GM21423 (cell line): ENCODE results near the gene TRIM40.

Experiments used
- ATAC-seq: cut with Tn5 transposase; IDR thresholded peaks from one replicate; pipeline ENCODE4 v1.9.1; 2021; ENCODE audit warnings: mild to moderate bottlenecking, moderate library complexity; ENCODE audit not compliant: unreplicated experiment

Gene TRIM40

DNA sequence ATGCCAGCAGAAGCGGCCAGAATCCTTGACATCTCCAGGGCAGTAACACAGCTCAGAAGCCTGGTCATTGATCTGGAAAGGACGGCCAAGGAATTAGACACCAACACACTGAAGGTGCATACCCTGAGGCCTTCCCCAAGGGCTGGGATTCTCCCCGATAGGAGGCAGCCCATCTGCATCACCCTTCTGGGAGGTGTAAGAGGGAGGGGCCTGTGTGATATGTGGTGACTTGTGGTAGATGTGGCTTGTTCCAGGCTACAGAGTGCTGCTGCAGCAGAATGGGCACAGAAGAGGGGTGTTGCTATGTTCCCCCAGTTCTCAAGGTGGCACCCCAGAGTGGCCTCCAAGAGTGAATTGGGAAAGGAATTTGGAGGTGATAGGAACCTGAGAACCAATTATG is 11.2 kb downstream of the TRIM40 start:
- ATAC-seq, result no peak

DNA sequence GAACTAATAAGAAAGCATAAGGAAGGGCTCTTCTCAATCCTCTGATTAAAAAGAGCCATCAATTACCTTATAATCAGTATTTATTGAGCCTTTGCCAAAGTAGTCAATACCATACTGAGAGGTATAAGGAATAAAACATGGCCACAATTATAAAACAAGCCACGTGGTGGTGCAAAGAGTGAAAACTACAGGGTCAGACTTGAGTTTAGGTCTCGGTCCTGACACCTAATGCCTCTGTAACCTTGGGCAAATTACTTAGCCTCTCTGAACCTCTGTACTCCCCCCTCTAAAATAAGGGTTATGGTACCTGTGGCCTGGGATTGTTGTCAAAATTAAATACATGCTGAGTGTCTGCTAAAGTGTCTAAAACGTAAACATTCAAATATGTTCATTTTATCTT is 13.3 kb downstream of the TRIM40 start:
- ATAC-seq, result no peak

DNA sequence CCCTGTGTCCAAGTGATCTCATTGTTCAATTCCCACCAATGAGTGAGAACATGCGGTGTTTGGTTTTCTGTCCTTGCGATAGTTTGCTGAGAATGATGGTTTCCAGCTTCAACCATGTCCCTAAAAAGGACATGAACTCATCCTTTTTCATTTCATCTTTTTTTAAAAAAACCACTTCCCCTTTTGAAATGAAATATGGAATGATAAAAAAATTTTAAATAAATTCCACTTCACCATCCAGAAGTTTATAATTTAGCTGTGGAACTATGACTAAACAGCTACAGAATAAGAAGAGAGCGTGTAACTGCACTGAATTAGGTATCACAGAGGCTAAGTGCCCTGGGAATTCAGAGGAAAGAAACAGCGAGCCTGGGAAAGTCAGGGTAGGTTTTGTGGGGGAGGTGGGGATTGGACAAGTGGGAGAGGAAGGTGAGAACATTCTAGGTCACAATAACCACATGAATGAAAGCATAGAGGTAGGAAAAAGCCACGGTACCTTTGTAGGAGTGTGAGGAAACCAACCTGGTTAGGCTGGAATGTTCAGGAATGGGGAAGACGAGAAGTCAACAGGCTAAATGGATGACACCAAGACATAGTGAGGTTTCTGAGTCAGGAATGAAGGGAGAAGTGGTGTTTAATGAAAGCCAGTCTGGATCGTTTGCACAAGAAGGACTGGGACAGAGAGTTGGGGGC is 14.1 kb downstream of the TRIM40 start:
- no peak for ATAC-seq

DNA sequence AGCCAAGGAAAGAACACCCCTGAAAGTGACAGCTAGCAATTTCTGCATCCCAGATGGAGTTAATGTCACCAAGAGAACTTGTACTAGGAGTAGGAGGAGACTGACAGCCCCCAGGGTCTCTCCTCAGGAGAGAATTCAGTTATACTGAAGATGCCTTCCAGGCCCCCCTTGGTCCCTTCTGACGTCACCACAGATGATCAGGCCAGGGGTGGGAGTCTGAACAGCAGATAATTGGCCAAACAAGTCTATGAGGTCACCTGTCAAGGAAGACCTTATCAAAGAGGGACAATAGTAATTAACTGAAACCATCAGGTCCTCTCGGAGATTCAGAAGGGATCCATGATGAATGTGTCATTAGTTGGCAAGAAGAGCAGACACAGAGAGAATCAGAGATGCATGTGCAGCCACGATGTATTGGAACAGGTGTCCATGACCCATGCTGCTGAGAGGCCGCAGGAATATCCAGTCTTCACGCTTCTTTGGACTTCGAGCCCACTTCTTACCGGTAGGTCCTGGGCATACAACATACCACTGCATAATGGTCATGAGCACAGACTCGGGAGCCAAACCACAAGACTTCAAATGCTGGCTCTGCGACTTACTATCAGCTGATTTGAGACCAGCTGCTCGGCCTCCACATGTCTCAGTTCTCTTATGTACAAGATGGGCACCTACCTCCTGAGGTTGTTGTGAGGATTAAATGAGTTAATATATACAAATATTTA is 14.9 kb downstream of the TRIM40 start:
- ATAC-seq, result no peak

DNA sequence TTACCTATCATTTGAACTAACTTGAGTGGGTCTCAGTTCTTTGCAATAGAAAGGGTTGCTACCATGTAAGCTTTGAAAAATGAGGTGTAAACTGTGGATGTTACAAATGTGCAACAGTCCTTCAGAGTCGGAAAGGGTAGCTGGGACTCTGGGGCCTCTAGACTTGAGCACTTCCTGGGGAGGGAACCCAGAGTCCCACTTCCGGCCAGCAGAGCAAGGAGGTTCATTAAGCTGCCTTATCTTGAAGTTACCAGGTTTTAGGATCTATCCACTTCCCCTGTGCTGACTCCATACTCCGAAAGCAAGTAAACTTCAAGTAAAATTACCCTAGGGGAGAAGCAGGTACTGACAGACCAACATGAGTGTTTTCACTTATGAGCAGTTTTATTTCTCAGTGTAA is 15.6 kb downstream of the TRIM40 start:
- no peak for ATAC-seq

DNA sequence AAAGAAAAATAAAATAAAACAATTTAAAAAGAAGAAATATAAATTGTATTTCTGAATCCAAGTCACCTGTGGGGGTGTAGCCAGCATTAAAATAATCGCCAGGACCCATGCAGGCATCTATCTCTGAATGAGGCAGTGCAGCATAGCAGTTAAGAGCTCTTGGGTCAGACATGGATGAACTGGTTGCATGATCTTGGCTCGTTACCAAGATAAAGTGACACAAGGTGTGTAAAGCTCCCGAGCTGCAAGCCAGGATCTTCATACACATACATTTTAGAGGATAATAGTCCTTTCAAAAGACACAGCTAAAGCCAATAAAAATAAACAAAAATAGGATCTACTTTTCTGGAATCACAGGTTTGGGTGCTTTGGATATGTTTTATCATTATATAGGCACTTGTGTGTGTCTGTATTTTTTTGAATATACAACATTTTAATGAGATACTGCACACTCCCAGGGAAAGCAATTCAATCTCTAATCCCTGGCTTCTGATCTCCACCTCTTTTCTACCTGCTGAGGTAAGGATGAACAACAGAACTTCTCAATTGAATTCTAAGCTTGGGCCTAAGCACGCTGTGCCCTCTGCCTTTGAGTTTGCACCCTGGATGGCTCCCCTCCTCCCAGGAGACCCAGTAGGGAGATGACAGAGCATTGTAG is 16.2 kb downstream of the TRIM40 start:
- ATAC-seq, result no peak

DNA sequence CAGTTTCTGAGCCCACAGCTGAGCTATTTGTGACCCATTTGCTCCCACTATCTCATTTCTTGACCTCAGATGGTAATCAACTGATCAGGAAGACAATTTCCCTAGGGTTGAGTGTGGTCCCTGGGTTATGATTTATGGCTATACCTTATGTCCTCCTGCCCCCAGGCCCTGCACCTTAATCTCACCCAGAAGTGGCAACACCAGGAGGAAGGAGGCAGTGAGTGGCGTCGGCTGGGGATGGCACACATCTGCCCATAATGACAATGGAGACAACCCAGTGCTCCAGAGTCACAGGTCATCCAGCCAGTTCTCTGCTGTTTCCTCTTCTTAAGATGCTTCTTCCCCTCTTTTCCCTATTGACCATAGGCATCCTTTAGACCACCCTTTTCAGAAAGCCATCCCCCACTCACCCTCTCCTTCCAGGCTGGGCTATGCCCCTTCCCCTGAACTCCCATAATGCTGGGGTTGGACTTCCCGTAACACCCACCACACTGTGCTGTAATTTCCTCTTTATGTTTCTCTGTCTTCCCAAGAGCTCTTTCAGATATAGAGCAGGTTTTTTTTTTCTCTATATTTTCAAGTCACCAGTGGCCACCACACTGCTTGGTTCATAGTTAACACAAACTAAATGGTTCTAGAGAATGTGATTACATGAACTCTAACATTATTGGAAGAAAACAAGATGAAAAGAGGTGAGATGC is 17.1 kb downstream of the TRIM40 start:
- no peak for ATAC-seq

DNA sequence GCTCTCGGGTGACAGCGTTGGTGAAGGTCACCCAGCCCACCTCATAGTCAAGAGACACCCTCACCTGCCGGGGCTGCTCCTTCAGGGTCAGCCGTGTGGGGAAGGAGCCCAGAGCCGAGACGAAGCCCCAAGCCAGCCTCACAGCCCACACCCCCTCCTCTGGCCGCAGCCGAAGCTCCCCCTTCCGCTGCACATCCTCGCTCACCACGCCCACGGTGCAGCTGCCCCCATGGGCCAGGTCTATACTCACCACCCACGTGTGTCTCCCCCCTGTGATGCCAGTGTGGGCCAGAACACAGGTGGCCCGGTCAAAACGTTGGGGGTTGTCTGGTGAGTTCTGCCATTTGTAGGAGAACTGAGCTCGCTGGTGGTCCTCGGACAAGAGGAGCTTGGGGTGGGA is 18.1 kb downstream of the TRIM40 start:
- ATAC-seq, result no peak

DNA sequence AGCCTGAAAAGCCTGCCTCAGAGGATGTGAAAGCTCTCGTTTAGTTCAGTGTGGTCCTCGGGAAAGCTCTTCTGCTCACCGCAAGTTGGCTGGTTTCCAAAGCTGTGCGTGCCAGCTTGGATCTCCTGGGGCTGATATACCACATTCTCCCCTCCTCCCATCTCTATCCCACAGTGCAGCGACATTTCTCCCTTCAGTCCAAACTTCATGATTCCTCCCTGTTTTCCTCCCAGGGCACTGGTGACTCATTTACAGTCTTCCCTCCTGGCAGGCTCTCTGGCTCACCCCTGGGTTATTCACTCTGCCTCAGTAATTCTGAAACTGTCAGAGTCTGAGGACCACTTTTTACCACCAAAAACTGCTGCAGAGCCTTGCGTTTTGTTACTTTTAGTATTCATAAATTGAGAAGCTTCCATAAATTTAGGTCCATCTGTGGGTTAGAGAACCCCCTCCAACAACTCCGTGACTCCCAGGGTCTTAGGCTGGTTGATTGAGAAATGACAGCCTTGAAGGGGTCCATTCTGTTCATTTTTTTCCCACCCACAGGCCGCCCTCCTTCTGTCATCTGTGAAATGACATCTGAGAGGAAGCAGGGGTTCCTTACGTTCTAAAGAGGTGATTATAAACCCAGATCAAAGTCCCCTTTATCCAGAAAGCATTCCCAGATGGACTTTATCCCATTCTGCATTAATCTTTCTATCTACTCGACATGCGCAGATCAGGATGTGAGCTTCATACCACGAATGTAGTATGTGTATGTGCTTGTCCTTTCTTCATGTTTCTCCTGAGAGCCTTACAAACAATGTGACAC is 19.0 kb downstream of the TRIM40 start:
- ATAC-seq, result no peak

DNA sequence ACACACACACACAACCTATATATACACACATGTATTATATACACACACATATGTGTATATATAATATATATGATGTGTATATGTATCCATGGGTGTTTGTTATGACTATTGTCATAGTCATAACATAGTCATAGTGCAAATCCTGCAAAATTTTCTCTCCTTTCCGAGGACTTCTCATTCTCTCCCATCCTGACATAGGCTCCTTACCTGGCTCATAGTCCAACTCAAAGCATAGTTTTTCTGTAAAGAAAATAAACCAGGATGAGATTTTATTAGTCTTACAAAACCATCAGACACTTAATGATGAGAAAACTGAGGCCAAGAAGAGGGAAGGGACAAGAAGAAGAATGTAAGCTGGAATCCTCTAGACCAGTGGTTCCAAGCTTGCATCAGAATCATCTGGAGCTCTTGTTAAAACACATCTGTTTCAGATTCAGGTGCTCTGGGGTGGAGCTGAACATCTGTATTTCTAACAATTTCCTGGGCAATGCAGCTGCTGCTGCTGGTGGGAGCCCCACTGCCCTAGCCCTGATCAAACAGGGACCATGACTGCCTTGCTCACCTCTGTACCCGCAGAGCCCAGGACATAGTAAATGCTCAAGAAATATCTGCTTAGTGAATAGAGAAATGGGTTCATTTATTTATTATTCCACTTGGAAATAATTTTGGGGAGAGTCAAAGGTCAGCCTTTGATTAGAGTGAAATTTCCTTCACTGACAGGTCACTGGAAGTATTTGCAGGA is 19.8 kb downstream of the TRIM40 start:
- ATAC-seq, result no peak

DNA sequence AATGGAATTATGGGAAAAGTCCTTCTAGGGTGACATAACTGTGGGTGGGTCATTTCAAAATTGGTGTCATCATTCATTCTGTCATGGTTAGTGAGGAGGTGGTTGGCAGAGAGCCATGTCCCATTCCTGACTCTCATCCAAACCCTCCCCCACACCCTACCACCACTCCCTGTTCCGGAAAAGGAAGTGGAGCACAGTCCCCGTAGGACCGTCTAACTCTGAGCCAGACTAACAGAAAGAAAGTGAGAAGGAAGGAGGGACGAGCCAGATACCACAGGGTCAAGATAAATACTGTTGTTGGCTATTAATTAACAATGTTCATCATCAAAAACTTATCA is 20.3 kb downstream of the TRIM40 start:
- ATAC-seq, result no peak

DNA sequence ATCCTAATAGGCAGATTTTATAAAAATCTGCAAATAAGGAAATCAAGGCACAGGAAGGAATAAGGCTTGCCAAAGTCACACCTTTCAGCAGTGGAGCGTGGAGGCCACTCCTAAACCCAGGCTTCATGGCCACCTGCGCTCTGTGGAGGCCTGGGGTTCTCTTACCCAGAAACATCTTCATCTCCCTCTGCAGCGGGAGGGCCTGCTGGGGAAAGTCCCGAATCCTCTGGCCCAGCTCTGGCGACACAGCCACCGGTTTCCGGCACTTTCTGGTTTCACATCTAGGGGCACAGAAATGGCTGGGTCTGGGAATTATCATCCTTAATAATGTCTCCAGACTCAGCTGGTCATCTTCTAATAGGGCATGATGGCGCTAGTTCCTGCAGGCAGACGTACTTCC is 20.8 kb downstream of the TRIM40 start:
- no peak for ATAC-seq

DNA sequence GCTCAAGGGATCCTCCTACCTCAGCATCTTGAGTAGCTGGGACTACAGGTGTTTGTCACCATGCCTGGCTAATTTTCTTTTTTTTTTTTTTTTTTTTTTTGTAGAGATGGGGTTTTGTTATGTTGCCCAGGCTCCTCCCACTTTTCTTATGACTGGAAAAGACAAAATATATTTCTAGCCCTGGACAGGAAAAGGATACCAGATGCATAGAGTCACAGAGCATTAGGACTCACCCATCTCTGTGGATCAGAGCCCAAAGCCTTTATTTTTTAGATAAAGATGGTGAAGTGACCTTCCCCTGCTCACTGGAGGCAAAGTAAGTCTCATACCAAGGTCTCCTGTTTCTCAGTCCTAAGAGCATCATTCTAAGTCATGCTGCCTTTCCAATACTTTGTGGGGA is 21.6 kb downstream of the TRIM40 start:
- no peak for ATAC-seq

DNA sequence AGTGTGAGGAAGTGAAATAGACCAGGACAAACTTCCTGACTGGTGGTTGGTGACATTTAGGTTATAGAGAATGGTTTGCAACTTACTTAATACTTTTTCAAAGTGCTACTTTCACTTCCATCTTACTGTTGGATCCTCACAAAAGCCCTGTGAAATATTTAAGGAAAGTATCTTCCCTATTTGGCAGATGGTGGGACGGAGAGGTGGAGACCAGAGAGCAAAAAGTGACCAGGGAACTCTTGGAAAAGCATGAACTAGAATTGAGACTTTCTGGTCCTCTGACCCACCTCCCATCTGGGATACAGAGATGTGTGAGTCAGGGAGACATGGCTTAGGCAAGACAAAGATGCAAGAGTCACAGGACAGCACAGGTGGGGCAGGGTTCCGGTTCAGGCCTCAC is 22.1 kb downstream of the TRIM40 start:
- no peak for ATAC-seq

DNA sequence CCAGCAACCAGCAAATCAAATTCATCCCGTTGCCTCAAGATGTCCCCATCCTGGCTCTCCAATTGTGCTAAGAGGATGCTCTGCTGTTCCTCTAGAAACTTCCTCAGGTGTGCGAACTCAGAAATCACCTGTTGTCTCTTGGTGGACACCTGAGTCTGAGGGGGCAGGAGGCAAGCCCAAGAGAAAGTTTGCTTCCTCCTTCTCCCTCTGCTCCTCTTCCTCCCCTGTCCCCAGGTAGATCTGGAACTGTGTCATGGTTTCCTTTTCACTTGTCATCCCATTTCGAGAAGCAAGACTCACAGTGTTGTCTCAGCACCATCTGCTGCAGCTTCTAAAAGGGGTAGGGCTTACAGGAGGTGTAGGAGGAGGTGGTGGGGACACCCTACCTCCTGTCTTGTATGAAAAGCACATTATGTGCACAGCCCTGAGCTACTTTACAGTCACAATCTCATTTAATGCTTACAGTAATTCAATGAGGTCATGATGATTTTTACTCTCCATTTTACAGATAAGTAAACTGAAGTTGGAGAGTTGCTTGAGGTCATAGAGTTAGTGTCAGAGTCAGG is 22.6 kb downstream of the TRIM40 start:
- no peak for ATAC-seq

DNA sequence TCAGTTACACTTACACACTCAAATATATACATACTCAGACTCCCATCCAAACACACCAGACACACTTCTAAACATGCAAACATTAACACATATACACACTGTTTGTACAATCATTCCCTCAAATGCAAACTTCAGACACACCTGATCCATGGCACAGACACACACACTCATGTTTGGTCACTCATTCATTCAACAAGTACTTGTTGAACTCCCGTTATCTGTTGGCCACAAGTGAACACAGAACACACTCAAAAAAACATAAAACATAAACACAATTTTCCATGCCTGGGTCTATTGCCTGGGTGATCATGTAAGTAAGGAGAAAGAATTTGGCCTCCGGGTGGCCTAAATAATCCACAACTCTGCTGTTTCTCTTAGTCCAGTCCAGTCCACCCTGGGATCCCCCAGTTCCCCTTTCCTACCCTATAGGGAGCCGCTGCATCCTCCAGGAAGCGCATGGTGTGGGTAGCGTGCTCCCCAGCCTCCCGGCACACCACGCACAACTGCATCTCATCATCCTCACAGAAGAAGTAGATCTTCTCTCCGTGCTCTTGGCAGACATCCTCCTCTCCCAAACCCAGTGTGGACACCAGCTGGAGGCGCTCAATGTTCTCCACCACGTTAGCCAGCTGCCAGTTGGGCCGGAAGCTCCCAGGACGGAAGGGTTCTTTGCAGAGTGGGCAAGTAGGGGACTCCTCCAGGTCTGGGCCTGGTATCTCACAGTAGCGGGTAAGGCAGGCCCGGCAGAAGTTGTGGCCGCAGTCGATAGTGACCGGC is 24.3 kb downstream of the TRIM40 start:
- no peak for ATAC-seq

DNA sequence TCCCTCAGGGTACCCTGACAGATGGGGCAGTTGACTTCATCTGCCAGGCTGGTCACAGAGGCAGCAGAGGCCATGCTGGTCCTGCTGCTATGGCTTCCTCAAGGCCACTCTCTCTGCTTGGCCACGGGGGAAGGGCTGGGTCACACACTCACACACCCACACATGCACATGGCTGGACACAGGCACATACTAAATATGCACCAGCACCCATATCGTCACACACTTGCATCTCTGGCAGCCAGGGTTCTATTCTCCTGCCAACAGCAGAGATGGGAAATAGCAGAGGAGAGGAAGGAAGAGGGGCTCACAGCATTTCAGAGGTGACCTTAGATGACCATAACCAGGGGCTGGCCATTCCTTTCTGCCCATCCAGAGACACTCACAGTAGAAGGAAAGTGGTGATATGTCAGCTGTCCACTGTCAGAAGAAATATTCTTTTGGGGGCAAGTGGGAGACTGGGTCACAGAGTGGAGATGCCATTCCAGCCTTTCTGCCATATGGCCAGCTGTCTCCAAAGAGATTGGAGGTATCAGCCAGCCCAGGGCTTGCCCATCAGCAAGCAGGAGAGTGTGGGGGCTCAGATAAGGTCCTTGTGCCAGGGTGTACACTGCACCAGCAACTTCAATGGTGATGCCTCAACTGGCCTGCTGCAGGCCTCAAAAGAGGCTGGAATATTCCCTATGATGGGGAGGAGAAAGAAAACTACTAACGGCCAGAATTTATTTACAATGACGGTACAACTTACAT is 25.0 kb downstream of the TRIM40 start, which contains the start of gene TRIM10:
TSS of gene TRIM10 (minus strand) at position 427 of the 747 bp plus-strand sequence. CDS start at position 74, 353 bp downstream.
- no peak for ATAC-seq
